ENCODE measurements around the gene GLB1L3. TPM values are rescaled to one million over a fixed set of nuclear protein-coding genes. Genes with fewer than 3 reads are reported as not detected.
"Not testable (repeated sequence)": the region's sequence is repeated elsewhere in the genome, so short reads cannot be mapped to it uniquely, and the experiment has no call there.

GLB1L3 gene
- total RNA-seq, 2 experiments from 2014 or later = 11.8 to 13.2 TPM

GRCh38 chr11:134281635-134282034, 5.5 kb downstream of the GLB1L3 start:
- H3K27ac Mint-ChIP-seq; H3K27me3 Mint-ChIP-seq (ENCODE audit: low read depth); H3K4me1 Mint-ChIP-seq (ENCODE audit: low read depth); H3K9me3 Mint-ChIP-seq; CTCF ChIA-PET; DNase-seq; H3K4me3 Mint-ChIP-seq; intact Hi-C loops (cut with micrococcal nuclease): not testable (repeated sequence)
- peaks cover 26% of the 10 kb centered on the region for H3K36me3 Mint-ChIP-seq (ENCODE audit: low read depth)

GRCh38 chr11:134282121-134283045, 6.2 kb downstream of the GLB1L3 start:
- no peaks in the 10 kb centered on the region for H3K9me3 Mint-ChIP-seq
- no peak for DNase-seq
- no peak overlapping the region for H3K4me3 Mint-ChIP-seq
- no peak overlapping the region for H3K27ac Mint-ChIP-seq
- H3K4me1 Mint-ChIP-seq (ENCODE audit: low read depth) = peaks cover 5% of the 10 kb centered on the region
- CTCF ChIA-PET = interaction anchor here (0.6 kb wide), 1 partner anchor 392 kb away, joined by 4 read pairs; no protein-coding TSS in a partner anchor
- H3K27me3 Mint-ChIP-seq (ENCODE audit: low read depth) = peaks cover 3% of the 10 kb centered on the region
- intact Hi-C loops (cut with micrococcal nuclease) = no loop called here
- peaks cover 23% of the 10 kb centered on the region for H3K36me3 Mint-ChIP-seq (ENCODE audit: low read depth)

- Mint-ChIP-seq H3K4me3 (no peak overlapping the region), H3K36me3 (ENCODE audit: low read depth) (peaks cover 18% of the 10 kb centered on the region), H3K4me1 (ENCODE audit: low read depth) (peaks cover 3% of the 10 kb centered on the region), H3K27me3 (ENCODE audit: low read depth) (no peaks in the 10 kb centered on the region), H3K9me3 (no peaks in the 10 kb centered on the region), H3K27ac (no peak overlapping the region)
- CTCF ChIA-PET = no interaction called here
- DNase-seq = no peak
- intact Hi-C loops (cut with micrococcal nuclease) = no loop called here
These were observed 7.5 kb downstream of the GLB1L3 start for GRCh38 chr11:134283461-134284230.

- peaks cover 16% of the 10 kb centered on the region for H3K36me3 Mint-ChIP-seq (ENCODE audit: low read depth)
- H3K9me3 Mint-ChIP-seq; H3K4me1 Mint-ChIP-seq (ENCODE audit: low read depth); H3K27me3 Mint-ChIP-seq (ENCODE audit: low read depth); intact Hi-C loops (cut with micrococcal nuclease); DNase-seq; H3K4me3 Mint-ChIP-seq; CTCF ChIA-PET; H3K27ac Mint-ChIP-seq: not testable (repeated sequence)
These were observed 8.2 kb downstream of the GLB1L3 start for GRCh38 chr11:134284349-134284748.

GRCh38 chr11:134287561-134287960, 11.4 kb downstream of the GLB1L3 start:
- intact Hi-C loops (cut with micrococcal nuclease) = no loop called here
- no peaks in the 10 kb centered on the region for H3K9me3 Mint-ChIP-seq
- no peak overlapping the region for H3K4me3 Mint-ChIP-seq
- H3K4me1 Mint-ChIP-seq (ENCODE audit: low read depth) = no peaks in the 10 kb centered on the region
- CTCF ChIA-PET = no interaction called here
- no peaks in the 10 kb centered on the region for H3K27me3 Mint-ChIP-seq (ENCODE audit: low read depth)
- no peak for DNase-seq
- no peak overlapping the region for H3K27ac Mint-ChIP-seq
- peaks cover 17% of the 10 kb centered on the region for H3K36me3 Mint-ChIP-seq (ENCODE audit: low read depth)

- no peak for DNase-seq
- Mint-ChIP-seq H3K4me3 (no peak overlapping the region), H3K27me3 (ENCODE audit: low read depth) (no peaks in the 10 kb centered on the region), H3K36me3 (ENCODE audit: low read depth) (peaks cover 21% of the 10 kb centered on the region), H3K4me1 (ENCODE audit: low read depth) (no peaks in the 10 kb centered on the region), H3K9me3 (no peaks in the 10 kb centered on the region), H3K27ac (no peak overlapping the region)
- intact Hi-C loops (cut with micrococcal nuclease) = no loop called here
- CTCF ChIA-PET = no interaction called here
These were observed 12.3 kb downstream of the GLB1L3 start for GRCh38 chr11:134288486-134288885.

GRCh38 chr11:134289167-134289566, 13.0 kb downstream of the GLB1L3 start:
- Mint-ChIP-seq H3K4me1 (ENCODE audit: low read depth) (no peaks in the 10 kb centered on the region), H3K36me3 (ENCODE audit: low read depth) (peaks cover 14% of the 10 kb centered on the region), H3K9me3 (no peaks in the 10 kb centered on the region), H3K27ac (no peak overlapping the region), H3K27me3 (ENCODE audit: low read depth) (no peaks in the 10 kb centered on the region), H3K4me3 (no peak overlapping the region)
- intact Hi-C loops (cut with micrococcal nuclease) = no loop called here
- DNase-seq = no peak
- CTCF ChIA-PET = no interaction called here

GRCh38 chr11:134289789-134290188, 13.6 kb downstream of the GLB1L3 start:
- H3K27ac Mint-ChIP-seq = no peak overlapping the region
- no peak for DNase-seq

GRCh38 chr11:134290646-134291045, 14.5 kb downstream of the GLB1L3 start:
- Mint-ChIP-seq H3K4me1 (ENCODE audit: low read depth) (no peaks in the 10 kb centered on the region), H3K27ac (no peak overlapping the region), H3K9me3 (no peaks in the 10 kb centered on the region), H3K27me3 (ENCODE audit: low read depth) (no peaks in the 10 kb centered on the region), H3K4me3 (no peak overlapping the region), H3K36me3 (ENCODE audit: low read depth) (peaks cover 12% of the 10 kb centered on the region)
- intact Hi-C loops (cut with micrococcal nuclease) = no loop called here
- DNase-seq = no peak
- CTCF ChIA-PET = no interaction called here

More at GRCh38 chr11:134289789-134290188, 13.6 kb downstream of the GLB1L3 start:
- CTCF ChIA-PET = no interaction called here
- Mint-ChIP-seq H3K9me3 (no peaks in the 10 kb centered on the region), H3K4me3 (no peak overlapping the region), H3K4me1 (ENCODE audit: low read depth) (no peaks in the 10 kb centered on the region), H3K36me3 (ENCODE audit: low read depth) (peaks cover 17% of the 10 kb centered on the region), H3K27me3 (ENCODE audit: low read depth) (no peaks in the 10 kb centered on the region)
- intact Hi-C loops (cut with micrococcal nuclease) = no loop called here

GRCh38 chr11:134291196-134291595, 15.0 kb downstream of the GLB1L3 start:
- intact Hi-C loops (cut with micrococcal nuclease) = no loop called here
- Mint-ChIP-seq H3K36me3 (ENCODE audit: low read depth) (peaks cover 13% of the 10 kb centered on the region), H3K4me3 (no peak overlapping the region), H3K27ac (no peak overlapping the region), H3K4me1 (ENCODE audit: low read depth) (no peaks in the 10 kb centered on the region), H3K27me3 (ENCODE audit: low read depth) (no peaks in the 10 kb centered on the region), H3K9me3 (no peaks in the 10 kb centered on the region)
- CTCF ChIA-PET = no interaction called here
- no peak for DNase-seq

- Mint-ChIP-seq H3K27ac (no peak overlapping the region), H3K9me3 (no peaks in the 10 kb centered on the region), H3K4me1 (ENCODE audit: low read depth) (no peaks in the 10 kb centered on the region), H3K27me3 (ENCODE audit: low read depth) (no peaks in the 10 kb centered on the region), H3K4me3 (no peak overlapping the region), H3K36me3 (ENCODE audit: low read depth) (peaks cover 13% of the 10 kb centered on the region)
- intact Hi-C loops (cut with micrococcal nuclease) = no loop called here
- DNase-seq = no peak
- CTCF ChIA-PET = no interaction called here
These were observed 16.5 kb downstream of the GLB1L3 start for GRCh38 chr11:134292661-134293060.

GRCh38 chr11:134293119-134294113, 17.2 kb downstream of the GLB1L3 start:
- CTCF ChIA-PET = no interaction called here

More at GRCh38 chr11:134293119-134294113, 17.2 kb downstream of the GLB1L3 start:
- Mint-ChIP-seq H3K9me3 (no peaks in the 10 kb centered on the region), H3K4me1 (ENCODE audit: low read depth) (no peaks in the 10 kb centered on the region), H3K27ac (no peak overlapping the region), H3K4me3 (no peak overlapping the region), H3K36me3 (ENCODE audit: low read depth) (peaks cover 16% of the 10 kb centered on the region), H3K27me3 (ENCODE audit: low read depth) (no peaks in the 10 kb centered on the region)
- intact Hi-C loops (cut with micrococcal nuclease) = no loop called here
- no peak for DNase-seq

Data from activated naive CD4-positive, alpha-beta T cell treated with anti-CD3 and anti-CD28 coated beads for 36 hours (primary cell).